Hepatocyte (in vitro differentiated cells): ENCODE results near the gene COL5A1.

Source experiments
- EZH2 ChIP-seq: fragments of 200-600 bp; sonication (generic); IDR thresholded peaks from 2 replicates; pipeline ENCODE4 v1.6.1; 2016; ENCODE audit warnings: antibody characterized with exemption, mild to moderate bottlenecking, borderline replicate concordance
- EZH2phosphoT487 ChIP-seq: fragments of 200-600 bp; sonication (generic); IDR thresholded peaks from one replicate; pipeline ENCODE4 v1.6.1; 2018; ENCODE audit warnings: antibody characterized with exemption, mild to moderate bottlenecking, low read depth, moderate library complexity; ENCODE audit not compliant: unreplicated experiment, severe bottlenecking
- TF ChIP-seq, protein P1 (sequence below): fragments of 200-600 bp; sonication (generic); IDR thresholded peaks from 2 replicates; pipeline ENCODE4 v1.5.1; 2016; ENCODE audit warnings: antibody characterized with exemption, mild to moderate bottlenecking; ENCODE audit not compliant: poor library complexity

DNA sequence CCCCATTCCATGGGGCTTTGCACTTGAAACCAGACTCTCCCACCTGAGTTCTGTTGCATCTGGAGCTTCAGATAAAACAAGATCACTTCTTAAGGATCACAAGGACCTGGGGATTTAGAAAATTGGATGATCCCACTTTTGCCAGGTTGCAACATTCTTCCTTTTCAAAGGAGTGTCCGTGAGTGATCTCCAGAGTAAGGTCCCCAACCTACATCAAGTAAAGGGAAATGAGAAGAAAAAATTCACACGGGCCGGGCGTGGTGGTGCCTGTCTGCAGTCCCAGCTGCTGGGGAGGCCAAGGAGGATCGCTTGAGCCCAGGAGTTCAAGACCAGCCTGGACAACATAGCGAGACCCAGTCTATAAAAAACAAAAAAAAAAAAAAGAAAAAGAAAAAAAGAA, 41.2 kb upstream of the COL5A1 start:
- TF ChIP-seq, protein P1, sequence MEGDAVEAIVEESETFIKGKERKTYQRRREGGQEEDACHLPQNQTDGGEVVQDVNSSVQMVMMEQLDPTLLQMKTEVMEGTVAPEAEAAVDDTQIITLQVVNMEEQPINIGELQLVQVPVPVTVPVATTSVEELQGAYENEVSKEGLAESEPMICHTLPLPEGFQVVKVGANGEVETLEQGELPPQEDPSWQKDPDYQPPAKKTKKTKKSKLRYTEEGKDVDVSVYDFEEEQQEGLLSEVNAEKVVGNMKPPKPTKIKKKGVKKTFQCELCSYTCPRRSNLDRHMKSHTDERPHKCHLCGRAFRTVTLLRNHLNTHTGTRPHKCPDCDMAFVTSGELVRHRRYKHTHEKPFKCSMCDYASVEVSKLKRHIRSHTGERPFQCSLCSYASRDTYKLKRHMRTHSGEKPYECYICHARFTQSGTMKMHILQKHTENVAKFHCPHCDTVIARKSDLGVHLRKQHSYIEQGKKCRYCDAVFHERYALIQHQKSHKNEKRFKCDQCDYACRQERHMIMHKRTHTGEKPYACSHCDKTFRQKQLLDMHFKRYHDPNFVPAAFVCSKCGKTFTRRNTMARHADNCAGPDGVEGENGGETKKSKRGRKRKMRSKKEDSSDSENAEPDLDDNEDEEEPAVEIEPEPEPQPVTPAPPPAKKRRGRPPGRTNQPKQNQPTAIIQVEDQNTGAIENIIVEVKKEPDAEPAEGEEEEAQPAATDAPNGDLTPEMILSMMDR, result no peak
- no peak for TF ChIP-seq EZH2
- no peak for TF ChIP-seq EZH2phosphoT487
